SU-DHL-6 (cell line): ENCODE measurements around the gene RHOBTB3.
A peak's percentile ranks its signal among the peaks of the same experiment; 100 is the strongest.
"Not testable (repeated sequence)": the region's sequence is repeated elsewhere in the genome, so short reads cannot be mapped to it uniquely, and the experiment has no call there.

Experiments used
- H2AFZ ChIP-seq: fragments of 200-600 bp; sonication (generic); 2 replicates; pipeline ENCODE4 v1.6.1; 2014; ENCODE audit warnings: low read depth, mild to moderate bottlenecking, moderate library complexity, mixed read lengths, antibody characterized with exemption, low read length; ENCODE audit not compliant: severe bottlenecking
- H3F3A ChIP-seq: fragments of 200-600 bp; shearing (Covaris generic); 2 replicates; pipeline ENCODE4 v1.6.0; 2016; ENCODE audit warnings: antibody characterized with exemption, mild to moderate bottlenecking; ENCODE audit not compliant: insufficient read depth
- H3K27ac ChIP-seq: fragments of 200-600 bp; sonication (generic); 2 replicates; pipeline ENCODE4 v1.5.1; 2016; ENCODE audit warnings: low read depth, mild to moderate bottlenecking, low read length, moderate library complexity, mixed read lengths
- H3K27me3 ChIP-seq: fragments of 200-600 bp; sonication (generic), shearing (Covaris generic); 2 replicates; pipeline ENCODE4 v1.6.0; 2014; ENCODE audit warnings: mild to moderate bottlenecking, low read length
- H3K36me3 ChIP-seq: fragments of 200-600 bp; sonication (generic); 2 replicates; pipeline ENCODE4 v1.6.1; 2014; ENCODE audit warnings: mild to moderate bottlenecking, low read length, mixed read lengths
- H3K4me2 ChIP-seq: fragments of 300-600, 200-600 bp; shearing (Covaris generic), sonication (generic); 2 replicates; pipeline ENCODE4 v1.6.0; 2014; ENCODE audit warnings: low read length, low read depth, mild to moderate bottlenecking; ENCODE audit not compliant: poor library complexity, severe bottlenecking
- H3K4me3 ChIP-seq: fragments of 200-600 bp; sonication (generic); 2 replicates; pipeline ENCODE4 v1.5.1; 2014; ENCODE audit warnings: antibody characterized with exemption, low read length, mild to moderate bottlenecking, mixed read lengths; ENCODE audit not compliant: insufficient read depth, poor library complexity, severe bottlenecking
- H3K79me2 ChIP-seq: fragments of 200-600 bp; sonication (generic); 2 replicates; pipeline ENCODE4 v1.6.1; 2014; ENCODE audit warnings: mild to moderate bottlenecking, low read length, moderate library complexity; ENCODE audit not compliant: insufficient read depth
- H3K9ac ChIP-seq: fragments of 200-600 bp; sonication (generic); 2 replicates; pipeline ENCODE4 v1.7.0; 2014; ENCODE audit warnings: mild to moderate bottlenecking, low read length
- H3K9me2 ChIP-seq: fragments of 200-600 bp; sonication (generic); replicated peaks from 2 replicates; pipeline ENCODE4 v1.6.1; 2014; ENCODE audit warnings: low read length; ENCODE audit not compliant: insufficient read depth
- H3K9me3 ChIP-seq: fragments of 200-600 bp; sonication (generic); 2 replicates; pipeline ENCODE4 v1.6.1; 2014; ENCODE audit warnings: low read length, mixed read lengths; ENCODE audit not compliant: insufficient read depth
- H4K20me1 ChIP-seq: fragments of 200-600 bp; sonication (generic); 2 replicates; pipeline ENCODE4 v1.6.1; 2014; ENCODE audit warnings: low read depth, mild to moderate bottlenecking, antibody characterized with exemption, low read length, moderate library complexity, mixed read lengths
- CTCF ChIP-seq: fragments of 200-600 bp; sonication (generic); IDR thresholded peaks from one replicate; pipeline ENCODE4 v1.5.1; 2017; ENCODE audit warnings: antibody characterized with exemption, mild to moderate bottlenecking, low read length, moderate library complexity; ENCODE audit not compliant: insufficient read depth, poor library complexity, severe bottlenecking
- EZH2phosphoT487 ChIP-seq: fragments of 200-600 bp; sonication (generic), shearing (Covaris generic); conservative IDR thresholded peaks from 2 replicates; pipeline ENCODE4 v1.6.1; 2018; ENCODE audit warnings: mild to moderate bottlenecking, antibody characterized with exemption, low read length, moderate library complexity, mixed read lengths

The RHOBTB3 gene

GRCh38 chr5:95809414-95809960, 78.4 kb downstream of the RHOBTB3 start:
- no peaks in the 10 kb centered on the region for H3K36me3 ChIP-seq
- H3K4me3 ChIP-seq = peak overlapping the region; percentile 15
- TF ChIP-seq CTCF = no peak
- no peak for TF ChIP-seq EZH2phosphoT487
- H3K9me2 ChIP-seq = no peaks in the 10 kb centered on the region
- H3K79me2 ChIP-seq = no peaks in the 10 kb centered on the region
- no peak overlapping the region for H3K27ac ChIP-seq
- H3K27me3 ChIP-seq = no peaks in the 10 kb centered on the region
- peak overlapping the region; percentile 73 for H2AFZ ChIP-seq
- H3K9ac ChIP-seq = 0 out of 2 replicates have a peak overlapping the region, but pooled peaks have one; percentile 7
- no peaks in the 10 kb centered on the region for H3K9me3 ChIP-seq
- no peaks in the 10 kb centered on the region for H3F3A ChIP-seq
- no peaks in the 10 kb centered on the region for H4K20me1 ChIP-seq
- H3K4me2 ChIP-seq = peak overlapping the region; percentile 62

GRCh38 chr5:95810305-95811125, 79.4 kb downstream of the RHOBTB3 start:
- Histone ChIP-seq H3K36me3 (no peaks in the 10 kb centered on the region), H3K27ac (no peak overlapping the region), H3K4me2 (no peak overlapping the region), H4K20me1 (no peaks in the 10 kb centered on the region), H3K9ac (no peak overlapping the region), H3K79me2 (no peaks in the 10 kb centered on the region), H3K9me2 (no peaks in the 10 kb centered on the region), H3K27me3 (no peaks in the 10 kb centered on the region), H2AFZ (no peak overlapping the region), H3K9me3 (no peaks in the 10 kb centered on the region), H3F3A (no peaks in the 10 kb centered on the region), H3K4me3 (no peak overlapping the region)
- TF ChIP-seq EZH2phosphoT487 (no peak), CTCF (no peak)

GRCh38 chr5:95811126-95811423, 79.9 kb downstream of the RHOBTB3 start:
- H3K27me3 ChIP-seq, H3K4me2 ChIP-seq, H3K9me2 ChIP-seq, H3F3A ChIP-seq, H3K4me3 ChIP-seq, H3K27ac ChIP-seq, H4K20me1 ChIP-seq, H3K9me3 ChIP-seq, H2AFZ ChIP-seq, H3K36me3 ChIP-seq, H3K79me2 ChIP-seq, H3K9ac ChIP-seq: not testable (repeated sequence)

- not testable (repeated sequence) for H3K27ac ChIP-seq
These were observed 80.4 kb downstream of the RHOBTB3 start for GRCh38 chr5:95811461-95812073.

More at GRCh38 chr5:95811461-95812073, 80.4 kb downstream of the RHOBTB3 start:
- H3K4me3 ChIP-seq, H2AFZ ChIP-seq, H3K27me3 ChIP-seq, H3K79me2 ChIP-seq, H3F3A ChIP-seq, H3K9me2 ChIP-seq, H3K9me3 ChIP-seq, H4K20me1 ChIP-seq, H3K9ac ChIP-seq, H3K4me2 ChIP-seq, H3K36me3 ChIP-seq: not testable (repeated sequence)
